OCI-LY1 (cell line): ENCODE results near the gene CLIC6.

Source experiments
- H2AFZ ChIP-seq: fragments of 200-600 bp; sonication (generic), shearing (Covaris generic); 2 replicates; pipeline ENCODE4 v1.6.0; 2014; ENCODE audit warnings: antibody characterized with exemption, mild to moderate bottlenecking, low read length
- H3F3A ChIP-seq: fragments of 200-600 bp; sonication (generic), shearing (Covaris generic); 2 replicates; pipeline ENCODE4 v1.6.0; 2014; ENCODE audit warnings: mild to moderate bottlenecking, antibody characterized with exemption, low read length, moderate library complexity; ENCODE audit not compliant: insufficient read depth
- H3K27ac ChIP-seq: fragments of 200-600 bp; sonication (generic); 2 replicates; pipeline ENCODE4 v1.5.1; 2014; ENCODE audit warnings: low read length, mixed run types, mild to moderate bottlenecking, low read depth; ENCODE audit not compliant: poor library complexity, severe bottlenecking
- H3K27me3 ChIP-seq: fragments of 200-600 bp; sonication (generic); 2 replicates; pipeline ENCODE4 v1.6.0; 2014; ENCODE audit warnings: antibody characterized with exemption, mild to moderate bottlenecking, low read length, moderate library complexity; ENCODE audit not compliant: insufficient read depth
- H3K36me3 ChIP-seq: fragments of 200-600 bp; sonication (generic); 2 replicates; pipeline ENCODE4 v1.6.1; 2014; ENCODE audit warnings: mild to moderate bottlenecking, antibody characterized with exemption, low read length, moderate library complexity, mixed read lengths; ENCODE audit not compliant: insufficient read depth
- H3K4me1 ChIP-seq: fragments of 200-600 bp; sonication (generic); 2 replicates; pipeline ENCODE4 v1.5.1; 2014; ENCODE audit warnings: mild to moderate bottlenecking, low read length, moderate library complexity; ENCODE audit not compliant: insufficient read depth, severe bottlenecking
- H3K4me2 ChIP-seq: fragments of 200-600 bp; sonication (generic), shearing (Covaris generic); 2 replicates; pipeline ENCODE4 v1.6.1; 2014; ENCODE audit warnings: low read length
- H3K4me3 ChIP-seq: fragments of 200-600 bp; sonication (generic); 2 replicates; pipeline ENCODE4 v1.5.1; 2014; ENCODE audit warnings: low read length, low read depth, mild to moderate bottlenecking, mixed read lengths; ENCODE audit not compliant: poor library complexity, severe bottlenecking
- H3K79me2 ChIP-seq: fragments of 200-600 bp; shearing (Covaris generic); 2 replicates; pipeline ENCODE4 v1.6.1; 2016; ENCODE audit warnings: mixed run types, low read length, mixed read lengths; ENCODE audit not compliant: insufficient read depth
- H3K9ac ChIP-seq: fragments of 200-600 bp; sonication (generic), shearing (Covaris generic); 2 replicates; pipeline ENCODE4 v1.6.1; 2014; ENCODE audit warnings: mild to moderate bottlenecking, low read length, mixed read lengths
- H3K9me2 ChIP-seq: fragments of 200-600 bp; sonication (generic), shearing (Covaris generic); 2 replicates; pipeline ENCODE4 v1.6.1; 2014; ENCODE audit warnings: low read depth, mild to moderate bottlenecking, low read length, mixed read lengths
- H3K9me3 ChIP-seq: fragments of 200-600 bp; shearing (Covaris generic); 2 replicates; pipeline ENCODE4 v1.6.1; 2014; ENCODE audit warnings: low read length, mixed read lengths
- H4K20me1 ChIP-seq: fragments of 200-600 bp; sonication (generic), shearing (Covaris generic); 2 replicates; pipeline ENCODE4 v1.6.0; 2016; ENCODE audit warnings: mild to moderate bottlenecking, low read length; ENCODE audit not compliant: insufficient read depth
- EZH2 ChIP-seq: fragments of 200-600 bp; sonication (generic), shearing (Covaris generic); IDR thresholded peaks from 2 replicates; pipeline ENCODE4 v1.8.0; 2017; ENCODE audit warnings: borderline replicate concordance, mixed run types, mild to moderate bottlenecking, antibody characterized with exemption, low read length, moderate library complexity, mixed read lengths
- TF ChIP-seq, protein P1 (sequence below): fragments of 200-600 bp; sonication (generic), shearing (Covaris generic); IDR thresholded peaks from 2 replicates; pipeline ENCODE4 v1.5.1; 2017; ENCODE audit warnings: mild to moderate bottlenecking, antibody characterized with exemption, low read length, moderate library complexity, mixed read lengths

The CLIC6 gene

DNA sequence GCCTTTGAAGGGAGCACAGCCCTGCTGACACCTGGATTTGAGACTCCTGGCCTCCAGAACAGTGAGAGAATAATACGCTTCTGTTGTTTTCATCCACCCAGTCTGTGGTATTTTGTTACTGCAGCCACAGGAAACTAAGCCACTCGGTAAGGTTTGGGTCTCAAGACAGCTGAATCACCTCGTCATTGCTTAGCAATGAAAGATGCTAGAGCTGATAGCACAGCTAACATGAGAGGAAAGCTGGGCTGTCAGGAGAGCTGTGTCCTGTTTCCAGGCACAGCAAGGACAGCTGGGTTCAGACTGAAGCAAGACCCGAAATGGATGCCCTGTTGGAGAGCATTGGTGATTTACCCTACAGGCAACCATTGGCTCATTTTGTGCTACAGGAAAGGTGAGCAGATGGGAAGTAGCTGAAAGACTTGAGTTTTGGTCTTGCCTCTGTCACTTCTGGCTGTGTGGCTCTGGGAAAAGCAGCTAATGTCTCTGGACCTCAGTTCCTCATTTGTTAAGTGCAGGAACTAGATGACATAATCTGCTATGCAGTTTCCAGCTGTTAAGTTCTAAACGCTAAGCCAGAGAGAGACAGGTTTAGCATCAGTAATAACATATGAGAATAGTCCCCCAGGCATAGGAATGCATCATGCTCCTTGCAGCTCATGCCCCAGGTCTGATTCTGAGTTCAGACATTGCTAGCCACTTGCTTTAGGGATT is 58.0 kb downstream of the CLIC6 start:
- H3K36me3 ChIP-seq, result no peaks in the 10 kb centered on the region
- H3F3A ChIP-seq, result no peaks in the 10 kb centered on the region
- H3K4me1 ChIP-seq, result no peaks in the 10 kb centered on the region
- no peaks in the 10 kb centered on the region for H3K9me3 ChIP-seq
- no peaks in the 10 kb centered on the region for H3K27me3 ChIP-seq
- no peaks in the 10 kb centered on the region for H4K20me1 ChIP-seq
- H3K27ac ChIP-seq, result no peak overlapping the region
- TF ChIP-seq, protein P1, sequence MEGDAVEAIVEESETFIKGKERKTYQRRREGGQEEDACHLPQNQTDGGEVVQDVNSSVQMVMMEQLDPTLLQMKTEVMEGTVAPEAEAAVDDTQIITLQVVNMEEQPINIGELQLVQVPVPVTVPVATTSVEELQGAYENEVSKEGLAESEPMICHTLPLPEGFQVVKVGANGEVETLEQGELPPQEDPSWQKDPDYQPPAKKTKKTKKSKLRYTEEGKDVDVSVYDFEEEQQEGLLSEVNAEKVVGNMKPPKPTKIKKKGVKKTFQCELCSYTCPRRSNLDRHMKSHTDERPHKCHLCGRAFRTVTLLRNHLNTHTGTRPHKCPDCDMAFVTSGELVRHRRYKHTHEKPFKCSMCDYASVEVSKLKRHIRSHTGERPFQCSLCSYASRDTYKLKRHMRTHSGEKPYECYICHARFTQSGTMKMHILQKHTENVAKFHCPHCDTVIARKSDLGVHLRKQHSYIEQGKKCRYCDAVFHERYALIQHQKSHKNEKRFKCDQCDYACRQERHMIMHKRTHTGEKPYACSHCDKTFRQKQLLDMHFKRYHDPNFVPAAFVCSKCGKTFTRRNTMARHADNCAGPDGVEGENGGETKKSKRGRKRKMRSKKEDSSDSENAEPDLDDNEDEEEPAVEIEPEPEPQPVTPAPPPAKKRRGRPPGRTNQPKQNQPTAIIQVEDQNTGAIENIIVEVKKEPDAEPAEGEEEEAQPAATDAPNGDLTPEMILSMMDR, result no peak
- TF ChIP-seq EZH2, result no peak
- no peaks in the 10 kb centered on the region for H3K9me2 ChIP-seq
- no peak overlapping the region for H2AFZ ChIP-seq
- H3K4me2 ChIP-seq, result no peak overlapping the region
- no peak overlapping the region for H3K9ac ChIP-seq
- H3K79me2 ChIP-seq, result no peaks in the 10 kb centered on the region
- H3K4me3 ChIP-seq, result no peak overlapping the region

DNA sequence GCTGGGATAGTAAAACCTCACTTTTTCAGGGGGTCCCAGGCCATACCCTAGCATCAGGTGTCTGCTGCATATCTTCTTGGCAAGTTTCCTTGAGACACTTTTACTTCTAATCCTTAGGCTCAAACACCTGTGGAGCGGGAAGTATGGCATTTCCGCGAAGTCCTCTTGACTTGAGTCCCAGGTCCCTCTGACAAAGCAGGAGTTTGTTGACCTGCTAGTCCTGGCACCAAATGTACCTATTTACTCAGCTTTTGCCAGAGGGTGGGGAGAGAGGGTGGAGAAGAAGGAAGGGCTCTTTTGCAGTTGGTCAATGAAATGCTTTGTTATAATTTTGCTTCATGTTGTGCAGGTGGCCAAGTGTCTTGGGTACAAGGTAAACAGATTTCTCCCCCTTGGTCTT is 59.7 kb downstream of the CLIC6 start:
- H3K4me3 ChIP-seq, result no peak overlapping the region
- no peak for TF ChIP-seq EZH2
- TF ChIP-seq, protein P1, result no peak

DNA sequence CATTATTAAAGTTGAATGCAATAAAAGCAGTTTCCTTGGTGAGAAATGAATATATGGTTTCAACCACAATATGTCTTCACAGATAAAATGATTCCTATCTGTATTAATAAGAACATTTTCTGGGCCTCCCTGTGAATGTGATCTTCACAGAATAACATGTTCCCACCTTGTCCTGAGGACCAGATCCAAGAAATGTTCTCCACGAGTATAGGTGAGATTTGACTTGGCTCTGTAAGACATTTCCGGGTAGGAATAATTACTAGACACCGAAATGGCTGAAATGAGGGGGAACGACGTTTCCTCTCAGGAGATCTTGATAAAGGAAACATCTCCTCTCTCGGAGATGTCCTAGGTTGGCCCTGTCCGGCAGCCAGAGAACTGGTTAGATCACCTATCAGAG is 61.4 kb downstream of the CLIC6 start:
- Histone ChIP-seq H2AFZ (no peak overlapping the region), H3K27me3 (no peaks in the 10 kb centered on the region), H3K36me3 (no peaks in the 10 kb centered on the region), H3K9me2 (no peaks in the 10 kb centered on the region), H3K4me1 (no peaks in the 10 kb centered on the region), H4K20me1 (no peaks in the 10 kb centered on the region), H3F3A (no peaks in the 10 kb centered on the region), H3K9ac (no peak overlapping the region), H3K4me3 (no peak overlapping the region), H3K27ac (no peak overlapping the region), H3K4me2 (no peak overlapping the region), H3K9me3 (no peaks in the 10 kb centered on the region), H3K79me2 (no peaks in the 10 kb centered on the region)
- TF ChIP-seq, protein P1, result no peak
- no peak for TF ChIP-seq EZH2

More for the DNA sequence above, 59.7 kb downstream of the CLIC6 start:
- H2AFZ ChIP-seq, result no peak overlapping the region
- H3K9me3 ChIP-seq, result no peaks in the 10 kb centered on the region
- H3K4me2 ChIP-seq, result no peak overlapping the region
- H3K4me1 ChIP-seq, result no peaks in the 10 kb centered on the region
- H4K20me1 ChIP-seq, result no peaks in the 10 kb centered on the region
- H3K79me2 ChIP-seq, result no peaks in the 10 kb centered on the region
- H3K27me3 ChIP-seq, result no peaks in the 10 kb centered on the region
- no peaks in the 10 kb centered on the region for H3K36me3 ChIP-seq
- no peaks in the 10 kb centered on the region for H3F3A ChIP-seq
- H3K9me2 ChIP-seq, result no peaks in the 10 kb centered on the region
- H3K9ac ChIP-seq, result no peak overlapping the region
- no peak overlapping the region for H3K27ac ChIP-seq
